NB4 (cell line): ENCODE results near the gene NELL1.

Experiments
- CTCF ChIP-seq: IDR thresholded peaks from one replicate; pipeline ENCODE4 v1.5.1; 2012; ENCODE audit warnings: low read depth, low read length
- MAX ChIP-seq: IDR thresholded peaks from 2 replicates; pipeline ENCODE4 v1.6.1; 2011; ENCODE audit warnings: low read depth, low read length
- MYC ChIP-seq: IDR thresholded peaks from 2 replicates; pipeline ENCODE4 v1.6.1; 2011; ENCODE audit warnings: low read depth, low read length
- POLR2A ChIP-seq: IDR thresholded peaks from 2 replicates; pipeline ENCODE4 v1.6.1; 2011; ENCODE audit warnings: mild to moderate bottlenecking; ENCODE audit not compliant: insufficient read length; ENCODE audit errors: extremely low read depth

DNA sequence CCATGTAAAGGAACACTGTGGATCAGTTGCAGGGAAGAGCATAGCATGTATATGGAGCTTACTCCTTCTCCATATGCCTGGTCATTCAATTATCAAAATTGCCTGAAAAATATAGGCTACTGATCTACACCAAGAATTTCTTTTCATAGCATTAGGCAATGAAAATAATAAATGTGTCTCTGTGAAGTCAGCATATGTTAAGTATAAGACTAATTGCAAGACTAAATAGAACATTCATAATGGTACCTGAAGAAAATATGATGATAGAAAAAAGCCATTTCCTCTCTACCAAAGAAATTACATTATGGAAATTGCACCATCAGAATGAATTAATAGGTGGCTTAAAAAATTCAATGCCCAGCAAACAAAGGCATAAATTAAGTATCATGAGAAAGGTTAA is 584.7 kb downstream of the NELL1 start:
- no peak for TF ChIP-seq POLR2A
- no peak for TF ChIP-seq CTCF
- no peak for TF ChIP-seq MAX
- TF ChIP-seq MYC, result no peak
